Left ventricle myocardium inferior (tissue), 1 donor: ENCODE data around the gene PPP5C. TPM values are rescaled to one million over a fixed set of nuclear protein-coding genes. Genes with fewer than 3 reads are reported as not detected.

Experiments used
- DNase-seq: peaks from one replicate; pipeline ENCODE4 v3.0.0-alpha.2; 2020
- H3K27ac ChIP-seq: fragments of 200-600 bp; replicated peaks from 2 replicates; pipeline ENCODE4 v1.8.0; 2021
- H3K27me3 ChIP-seq: fragments of 200-600 bp; 2 replicates; pipeline ENCODE4 v1.8.0; 2021; ENCODE audit warnings: low read depth
- H3K36me3 ChIP-seq: fragments of 200-600 bp; 2 replicates; pipeline ENCODE4 v1.8.0; 2021
- H3K4me1 ChIP-seq: fragments of 200-600 bp; 2 replicates; pipeline ENCODE4 v1.8.0; 2021
- H3K4me3 ChIP-seq: fragments of 200-600 bp; 2 replicates; pipeline ENCODE4 v1.8.0; 2021; ENCODE audit warnings: mild to moderate bottlenecking, moderate library complexity
- H3K9me3 ChIP-seq: fragments of 200-600 bp; replicated peaks from 2 replicates; pipeline ENCODE4 v1.8.0; 2021
- intact Hi-C: fragments of 100-400 bp; cut with micrococcal nuclease; formaldehyde crosslinking; loops from one replicate; pipeline ENCODE4 v1.11.0; 2022
- total RNA-seq: library from RNA; stranded (reverse); fragmentation: NEBNext Ultra II Directional; extraction: Animal tissue kit (Norgen Biotek cat#: 25700); gene quantifications from one replicate; pipeline ENCODE4 v1.2.1, GENCODE V29; 2021
- TF ChIP-seq, protein P1 (sequence below): fragments of 200-600 bp; IDR thresholded peaks from 2 replicates; pipeline ENCODE4 v1.8.0; 2021; ENCODE audit warnings: antibody characterized with exemption, mild to moderate bottlenecking, borderline replicate concordance
- donor health status: DM: no; HTN: yes; CAD: no; lungs with severe emphysema.

Gene PPP5C
- total RNA-seq, 1 donor from 2014 or later: 70.8 TPM

DNA sequence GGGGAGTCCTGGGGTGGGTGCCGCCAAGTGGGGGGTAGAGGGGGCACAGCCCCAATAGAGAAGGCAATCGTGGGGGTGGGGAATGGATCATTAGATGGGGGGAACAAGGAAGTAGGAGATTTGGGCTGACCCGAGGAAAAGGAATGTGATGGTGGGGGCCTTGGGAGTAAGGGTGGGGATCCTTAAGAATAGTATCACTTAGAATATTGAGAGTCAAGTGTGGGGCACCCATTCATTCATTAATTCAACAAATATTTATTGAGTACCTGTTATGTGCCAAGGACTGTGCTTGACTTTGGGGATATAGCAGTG is 641 bp downstream of the PPP5C start:
- H3K9me3 ChIP-seq: no peaks in the 10 kb centered on the region
- peak overlapping the region; percentile 93 for H3K27ac ChIP-seq
- TF ChIP-seq, protein P1, sequence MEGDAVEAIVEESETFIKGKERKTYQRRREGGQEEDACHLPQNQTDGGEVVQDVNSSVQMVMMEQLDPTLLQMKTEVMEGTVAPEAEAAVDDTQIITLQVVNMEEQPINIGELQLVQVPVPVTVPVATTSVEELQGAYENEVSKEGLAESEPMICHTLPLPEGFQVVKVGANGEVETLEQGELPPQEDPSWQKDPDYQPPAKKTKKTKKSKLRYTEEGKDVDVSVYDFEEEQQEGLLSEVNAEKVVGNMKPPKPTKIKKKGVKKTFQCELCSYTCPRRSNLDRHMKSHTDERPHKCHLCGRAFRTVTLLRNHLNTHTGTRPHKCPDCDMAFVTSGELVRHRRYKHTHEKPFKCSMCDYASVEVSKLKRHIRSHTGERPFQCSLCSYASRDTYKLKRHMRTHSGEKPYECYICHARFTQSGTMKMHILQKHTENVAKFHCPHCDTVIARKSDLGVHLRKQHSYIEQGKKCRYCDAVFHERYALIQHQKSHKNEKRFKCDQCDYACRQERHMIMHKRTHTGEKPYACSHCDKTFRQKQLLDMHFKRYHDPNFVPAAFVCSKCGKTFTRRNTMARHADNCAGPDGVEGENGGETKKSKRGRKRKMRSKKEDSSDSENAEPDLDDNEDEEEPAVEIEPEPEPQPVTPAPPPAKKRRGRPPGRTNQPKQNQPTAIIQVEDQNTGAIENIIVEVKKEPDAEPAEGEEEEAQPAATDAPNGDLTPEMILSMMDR: no peak
- intact Hi-C loops: no loop called here
- H3K4me1 ChIP-seq: peaks cover 68% of the 10 kb centered on the region
- H3K27me3 ChIP-seq: no peaks in the 10 kb centered on the region
- H3K4me3 ChIP-seq: peak overlapping the region; percentile 100
- no peak for DNase-seq
- H3K36me3 ChIP-seq: peaks cover 1% of the 10 kb centered on the region

DNA sequence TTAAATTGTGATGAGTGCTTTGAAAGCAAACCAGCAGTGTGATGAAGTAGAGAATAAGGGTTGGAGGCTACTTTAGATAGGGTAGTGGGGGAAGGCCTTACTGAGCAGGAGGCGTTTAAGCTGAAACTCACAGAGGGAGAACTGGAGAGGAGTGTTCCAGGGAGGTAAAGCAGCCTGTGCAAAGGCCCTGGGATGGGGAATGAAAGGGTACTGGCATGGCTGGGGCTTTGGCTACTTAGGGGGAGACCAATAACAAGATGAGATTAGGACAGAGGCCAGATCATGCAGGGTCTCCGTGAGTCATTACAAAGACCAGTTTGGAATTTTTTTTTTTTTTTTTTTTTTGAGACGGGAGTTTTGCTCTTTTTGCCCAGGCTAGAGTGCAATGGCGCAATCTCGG is 1.1 kb downstream of the PPP5C start:
- peaks cover 71% of the 10 kb centered on the region for H3K4me1 ChIP-seq

DNA sequence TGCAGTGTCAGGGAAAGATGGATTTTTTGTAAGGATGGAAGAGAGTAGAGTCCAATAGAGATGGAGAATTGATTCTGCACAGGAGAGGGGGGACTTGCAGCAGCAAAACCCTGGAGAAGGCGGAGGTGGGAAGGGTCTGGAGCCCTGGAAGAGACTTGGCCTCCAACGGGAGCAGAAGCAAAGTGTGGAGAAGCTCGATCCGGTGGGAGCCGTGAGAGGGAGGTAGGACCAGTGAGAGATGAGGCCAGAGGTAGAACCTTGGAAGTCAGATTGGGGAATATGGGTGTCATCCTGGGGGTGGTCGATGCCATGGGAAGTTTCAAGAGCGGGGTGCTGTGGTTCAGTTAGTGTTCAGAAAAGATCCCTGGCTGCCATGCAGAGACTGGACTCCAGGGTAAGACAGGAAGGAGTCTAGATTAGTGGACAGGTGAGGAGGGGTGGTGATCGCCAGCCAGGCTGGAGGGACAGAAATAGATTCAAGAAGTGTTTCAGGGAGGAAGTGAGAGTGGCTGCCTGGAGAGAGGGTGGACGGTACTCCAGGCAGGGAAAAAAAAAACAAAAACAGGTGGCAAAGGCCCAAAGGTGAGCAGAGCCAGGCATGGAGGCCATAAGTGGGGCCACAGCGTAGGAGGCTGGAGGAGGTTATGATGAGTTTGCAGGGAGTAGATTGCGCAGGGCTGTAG is 2.6 kb downstream of the PPP5C start:
- Histone ChIP-seq H3K27ac (peak overlapping the region; percentile 85), H3K27me3 (no peaks in the 10 kb centered on the region), H3K4me1 (peaks cover 85% of the 10 kb centered on the region), H3K36me3 (peaks cover 11% of the 10 kb centered on the region), H3K4me3 (peak overlapping the region; percentile 38), H3K9me3 (no peaks in the 10 kb centered on the region)
- intact Hi-C loops: no loop called here
- TF ChIP-seq, protein P1: no peak
- DNase-seq: no peak

More for the DNA sequence above, 1.1 kb downstream of the PPP5C start:
- DNase-seq: no peak
- TF ChIP-seq, protein P1: no peak
- intact Hi-C loops: no loop called here
- Histone ChIP-seq H3K9me3 (no peaks in the 10 kb centered on the region), H3K4me3 (peak overlapping the region; percentile 100), H3K27me3 (no peaks in the 10 kb centered on the region), H3K36me3 (no peaks in the 10 kb centered on the region), H3K27ac (peak overlapping the region; percentile 93)

DNA sequence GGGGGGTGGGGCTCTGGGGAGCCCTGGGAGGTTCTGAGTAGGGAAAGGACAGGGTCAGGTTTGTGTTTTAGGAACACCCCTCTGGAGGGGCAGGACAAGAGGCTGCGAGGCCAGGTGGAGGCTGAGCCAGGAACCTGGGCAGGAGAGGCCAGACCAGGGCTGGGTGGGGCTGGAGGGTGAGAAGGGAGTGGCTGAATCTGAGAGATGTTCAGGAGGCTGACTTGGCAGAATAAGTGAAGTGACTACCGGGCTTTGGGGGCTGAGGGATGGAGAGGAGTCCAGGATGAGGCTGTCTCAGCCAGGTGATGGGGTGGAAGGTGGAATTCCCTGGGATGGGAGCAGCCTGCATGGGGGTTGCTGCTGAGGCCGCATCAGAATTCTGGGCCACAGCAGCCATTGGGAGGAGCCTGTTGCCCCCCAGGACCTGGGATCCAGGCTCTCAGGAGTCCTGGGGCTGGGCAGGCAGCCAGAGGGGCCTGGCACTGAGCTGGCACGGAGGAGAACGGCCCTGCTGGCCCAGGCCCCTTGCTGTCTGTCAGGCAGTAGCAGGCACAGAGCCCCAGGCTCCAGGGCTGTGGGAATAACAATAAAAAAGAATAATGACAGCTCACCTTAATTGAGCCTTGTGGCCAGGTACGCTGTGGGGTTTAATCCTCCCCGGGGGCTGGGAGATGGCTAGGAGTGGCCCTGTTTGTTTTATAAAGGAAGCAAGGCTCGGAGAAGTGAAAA is 3.3 kb downstream of the PPP5C start:
- Histone ChIP-seq H3K9me3 (no peaks in the 10 kb centered on the region), H3K27ac (peak overlapping the region; percentile 85), H3K36me3 (peaks cover 16% of the 10 kb centered on the region), H3K27me3 (no peaks in the 10 kb centered on the region), H3K4me3 (peak overlapping the region; percentile 38), H3K4me1 (peaks cover 93% of the 10 kb centered on the region)
- TF ChIP-seq, protein P1: no peak
- no peak for DNase-seq
- intact Hi-C loops: no loop called here

DNA sequence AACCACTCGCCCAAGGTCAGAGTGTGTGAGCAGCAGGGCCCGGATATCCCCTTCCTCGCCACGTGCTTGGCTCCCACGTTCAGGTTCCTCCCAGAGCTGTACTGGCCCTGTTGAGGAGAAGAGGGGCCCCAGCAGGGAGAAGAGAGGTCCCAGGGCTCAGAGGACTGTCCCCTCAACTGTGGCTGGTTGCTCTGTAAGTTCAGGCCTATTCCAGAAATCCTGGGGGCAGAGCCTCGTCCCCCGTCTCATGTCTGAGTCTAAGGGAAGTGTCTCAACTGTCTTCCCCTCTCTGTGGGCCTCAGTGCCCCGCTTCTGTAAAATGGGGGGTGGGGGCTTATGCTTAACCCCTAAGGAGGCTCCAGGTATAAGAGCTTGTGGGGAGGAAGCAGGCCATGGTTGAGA is 3.9 kb downstream of the PPP5C start:
- no peaks in the 10 kb centered on the region for H3K27me3 ChIP-seq
- H3K27ac ChIP-seq: peak overlapping the region; percentile 85
- TF ChIP-seq, protein P1: no peak
- H3K4me3 ChIP-seq: peak overlapping the region; percentile 38
- peaks cover 97% of the 10 kb centered on the region for H3K4me1 ChIP-seq
- peaks cover 20% of the 10 kb centered on the region for H3K36me3 ChIP-seq
- DNase-seq: no peak
- intact Hi-C loops: no loop called here
- no peaks in the 10 kb centered on the region for H3K9me3 ChIP-seq
